Body of pancreas (tissue), 4 donors: ENCODE results near the gene CTRL.

ENCODE experiments used
- CTCF ChIP-seq, 7 experiments: fragments of 450-650 bp in 4 of 7; fragments of 200-600 bp in 3 of 7; sonication (generic) in 3 of 7; IDR thresholded peaks; one replicate each; pipeline ENCODE4 v1.5.1; 2016 to 2019; ENCODE audit warnings: antibody characterized with exemption in 7 of 7
- POLR2A ChIP-seq, 3 donors: fragments of 450-650 bp; IDR thresholded peaks; one replicate each; pipeline ENCODE4 v1.6.1; 2016; ENCODE audit warnings: antibody characterized with exemption in 3 of 3, mild to moderate bottlenecking in 2 of 3

GRCh38 chr16:67930678-67931211, 917 bp downstream of the CTRL start:
- TF ChIP-seq CTCF (IDR thresholded peaks at IDR 0.05) (no peak), POLR2A (IDR thresholded peaks at IDR 0.05) (no peak)
